HG02840 (cell line): ENCODE data around the gene PITPNM2.

Experiments used
- ATAC-seq: cut with Tn5 transposase; IDR thresholded peaks from one replicate; pipeline ENCODE4 v1.9.1; 2021; ENCODE audit warnings: mild to moderate bottlenecking, moderate library complexity, moderate number of reproducible peaks; ENCODE audit not compliant: unreplicated experiment, low FRiP score

Gene PITPNM2

DNA sequence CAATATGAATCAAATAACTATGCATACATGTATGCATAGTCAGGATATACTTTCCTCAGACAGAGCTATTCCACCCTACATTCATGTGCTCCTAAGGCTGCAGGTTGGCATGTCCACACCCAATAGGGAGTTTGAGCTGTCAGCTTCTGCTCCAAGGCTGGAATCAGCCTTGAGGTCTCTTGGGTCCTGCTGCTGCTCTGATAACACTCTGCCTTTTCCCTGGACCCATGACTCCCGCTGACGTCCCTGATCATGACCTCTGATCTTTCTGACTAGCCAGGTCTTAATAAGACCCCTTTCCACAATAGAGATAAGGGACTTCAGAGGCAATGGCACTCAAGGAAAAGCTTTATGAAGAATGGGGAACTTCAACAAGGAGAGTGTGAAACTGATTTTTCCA lies 5.7 kb downstream of the PITPNM2 start:
- no peak for ATAC-seq

DNA sequence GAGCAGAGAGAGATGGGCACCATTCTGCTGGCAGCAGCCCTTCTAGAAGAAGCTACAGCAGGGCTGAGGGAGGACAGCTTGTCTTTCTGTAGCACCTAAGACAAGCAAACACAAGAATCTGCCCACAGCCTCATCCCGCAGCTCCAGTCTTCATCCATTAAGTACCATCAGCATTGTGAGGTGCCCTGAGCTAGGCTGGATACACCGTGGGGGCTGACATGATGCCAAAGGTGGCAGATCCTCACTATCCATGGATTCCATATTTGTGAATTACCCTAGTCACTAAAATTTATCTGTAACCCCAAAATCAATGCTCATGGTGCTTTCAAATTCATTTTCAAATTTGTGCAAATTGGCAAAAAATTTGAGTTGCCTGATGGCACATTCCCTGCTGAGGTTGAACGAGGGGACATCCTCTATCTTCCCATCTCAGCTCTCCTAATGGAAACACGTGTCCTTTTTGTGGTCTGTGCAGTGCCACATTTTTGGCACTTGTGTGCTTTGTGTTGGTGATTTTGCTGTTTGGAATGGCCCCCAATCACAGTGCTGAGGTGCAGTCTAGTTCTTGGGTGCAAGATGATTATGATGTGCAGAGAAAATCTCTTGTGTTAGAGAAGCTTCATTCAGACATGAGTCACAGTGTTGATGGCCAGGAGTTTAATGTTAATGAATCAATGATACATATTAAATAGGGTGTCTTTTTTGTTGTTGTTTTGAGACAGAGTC lies 7.0 kb downstream of the PITPNM2 start:
- ATAC-seq: no peak

DNA sequence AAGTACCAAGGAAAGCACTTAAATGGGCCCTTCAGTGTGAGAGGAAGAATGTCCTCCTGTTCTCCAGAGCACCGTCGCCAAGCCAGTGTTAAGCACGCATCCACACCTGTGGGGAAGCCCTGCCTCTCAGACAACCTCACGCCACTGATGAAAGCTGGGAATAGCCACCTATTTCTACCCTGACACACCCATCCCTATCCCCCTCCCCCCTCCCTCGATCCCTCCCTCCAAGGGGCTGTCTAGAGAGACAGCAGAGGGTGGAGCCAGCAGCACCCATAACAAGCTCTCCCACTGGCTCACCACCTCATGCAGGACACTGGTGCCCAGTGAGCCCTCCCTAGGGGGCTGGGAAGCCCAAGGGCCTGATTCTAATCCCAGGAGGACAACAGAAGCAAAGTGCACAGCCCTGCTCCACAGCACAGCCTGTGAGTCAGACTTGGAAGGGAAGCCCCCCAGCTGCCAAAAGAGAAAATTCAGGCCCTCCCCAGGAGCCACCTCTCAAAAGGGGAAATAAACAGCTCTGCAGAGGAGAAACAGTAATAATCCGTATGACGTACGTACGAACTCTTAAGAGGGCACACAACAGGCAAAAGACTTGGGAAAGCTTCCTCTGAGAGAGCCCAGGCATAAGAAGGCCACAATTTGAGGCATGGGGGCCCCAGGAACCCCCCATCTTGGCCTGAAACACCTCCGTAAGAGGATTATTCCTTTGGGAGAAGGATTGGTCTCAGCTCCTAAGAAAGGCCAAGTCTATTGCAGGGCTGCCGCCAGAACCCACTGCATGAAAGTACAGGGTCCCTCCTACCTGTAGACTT lies 7.8 kb downstream of the PITPNM2 start:
- ATAC-seq: no peak

DNA sequence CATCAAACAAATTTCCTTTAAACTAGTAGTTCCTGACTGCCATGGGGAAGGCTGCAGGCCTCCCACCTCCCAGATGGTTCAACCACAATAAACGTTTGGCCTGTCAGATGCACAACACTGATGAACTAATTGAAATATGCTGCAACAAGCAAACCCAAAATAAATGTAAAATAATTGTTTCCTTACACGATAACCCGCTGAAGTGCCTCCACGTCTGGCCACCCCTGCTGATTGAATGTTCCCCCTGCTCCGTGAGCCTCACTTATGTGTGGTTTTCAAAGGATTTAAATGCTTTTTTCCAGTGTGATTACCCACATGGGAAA lies 8.4 kb downstream of the PITPNM2 start:
- no peak for ATAC-seq

DNA sequence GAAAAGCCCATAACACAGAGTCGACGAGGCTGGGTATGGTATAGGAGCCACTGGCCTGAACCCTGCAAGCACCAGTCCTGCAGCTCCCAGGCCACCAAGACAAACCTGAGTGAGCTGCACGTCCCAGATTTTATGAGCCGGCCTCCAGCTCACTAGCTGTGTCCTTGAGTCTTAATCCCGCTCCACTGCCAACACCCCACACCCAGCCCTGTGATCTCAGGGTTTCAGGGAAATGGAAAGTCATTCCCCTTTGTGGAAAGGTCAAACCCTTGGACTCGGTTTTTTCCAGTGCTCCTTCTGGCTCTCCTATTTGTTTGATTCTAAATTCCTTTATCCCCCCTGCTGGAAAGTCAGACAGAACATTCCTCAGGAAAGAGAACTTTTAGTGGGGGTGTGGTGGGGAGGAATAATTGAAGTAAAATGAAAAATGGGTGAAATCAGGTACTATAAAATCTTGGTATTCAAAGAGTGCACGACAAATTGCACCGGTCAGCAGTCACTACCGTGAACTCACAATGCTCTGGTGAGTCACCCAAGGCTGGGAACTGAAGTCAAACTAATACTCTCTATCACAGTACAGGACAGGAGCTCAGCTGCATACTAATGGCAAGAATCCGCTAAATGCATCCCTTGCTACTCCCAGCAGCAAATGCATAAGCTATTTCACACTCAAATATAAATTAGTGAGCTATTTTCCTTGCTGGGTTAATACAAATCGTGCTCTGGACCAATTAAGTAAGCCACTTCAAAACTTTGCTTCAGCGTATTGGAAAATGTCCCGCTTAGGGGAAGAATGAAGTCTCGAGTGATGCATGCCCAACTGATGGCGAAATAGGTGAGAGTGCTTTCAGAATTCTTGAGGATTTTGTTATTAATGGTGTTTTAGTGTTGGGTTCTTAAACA lies 9.0 kb downstream of the PITPNM2 start:
- no peak for ATAC-seq

DNA sequence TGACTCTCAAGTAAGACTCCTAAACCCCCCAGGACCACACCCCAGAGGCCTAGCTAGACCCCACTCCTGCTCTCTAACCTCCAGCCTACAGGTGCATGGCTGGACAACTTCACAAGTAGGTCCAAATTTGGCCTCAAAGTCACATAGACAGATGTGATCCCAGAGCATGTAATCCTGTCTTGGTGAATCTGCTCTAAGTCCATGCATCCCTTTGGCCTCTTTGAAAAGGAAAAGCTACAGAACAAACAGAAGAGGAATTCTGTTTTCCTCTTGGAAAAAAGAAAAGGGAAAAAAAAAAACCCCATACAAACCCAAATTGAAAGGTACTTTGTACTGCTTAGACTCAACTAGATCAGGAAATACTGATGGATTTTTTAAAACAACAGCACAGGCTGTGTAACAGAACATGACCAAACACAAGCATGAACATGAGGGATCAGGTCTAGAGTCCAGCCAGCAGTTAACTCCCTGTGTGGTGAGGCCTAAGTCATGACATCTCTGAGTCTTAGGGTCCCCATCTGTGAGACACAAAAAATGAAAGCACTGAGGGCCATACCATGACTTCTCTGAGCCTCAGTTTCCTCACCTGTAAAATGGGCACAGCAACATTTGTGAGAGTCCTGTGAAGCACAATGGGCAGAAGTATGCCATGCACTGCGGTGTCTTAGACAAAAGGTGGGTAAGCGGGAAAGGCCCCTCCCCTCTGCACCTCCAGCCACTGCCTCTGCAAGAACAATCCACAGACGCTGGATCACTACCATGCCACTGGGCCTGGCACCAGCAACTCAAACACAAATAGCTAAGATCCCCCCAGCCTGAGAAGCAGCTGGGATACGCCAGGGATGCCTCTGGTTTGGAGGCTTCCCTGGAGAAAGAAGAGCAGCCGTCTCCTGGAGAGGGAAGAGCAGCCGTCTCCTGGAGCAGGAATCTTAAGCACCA lies 9.9 kb downstream of the PITPNM2 start:
- no peak for ATAC-seq

DNA sequence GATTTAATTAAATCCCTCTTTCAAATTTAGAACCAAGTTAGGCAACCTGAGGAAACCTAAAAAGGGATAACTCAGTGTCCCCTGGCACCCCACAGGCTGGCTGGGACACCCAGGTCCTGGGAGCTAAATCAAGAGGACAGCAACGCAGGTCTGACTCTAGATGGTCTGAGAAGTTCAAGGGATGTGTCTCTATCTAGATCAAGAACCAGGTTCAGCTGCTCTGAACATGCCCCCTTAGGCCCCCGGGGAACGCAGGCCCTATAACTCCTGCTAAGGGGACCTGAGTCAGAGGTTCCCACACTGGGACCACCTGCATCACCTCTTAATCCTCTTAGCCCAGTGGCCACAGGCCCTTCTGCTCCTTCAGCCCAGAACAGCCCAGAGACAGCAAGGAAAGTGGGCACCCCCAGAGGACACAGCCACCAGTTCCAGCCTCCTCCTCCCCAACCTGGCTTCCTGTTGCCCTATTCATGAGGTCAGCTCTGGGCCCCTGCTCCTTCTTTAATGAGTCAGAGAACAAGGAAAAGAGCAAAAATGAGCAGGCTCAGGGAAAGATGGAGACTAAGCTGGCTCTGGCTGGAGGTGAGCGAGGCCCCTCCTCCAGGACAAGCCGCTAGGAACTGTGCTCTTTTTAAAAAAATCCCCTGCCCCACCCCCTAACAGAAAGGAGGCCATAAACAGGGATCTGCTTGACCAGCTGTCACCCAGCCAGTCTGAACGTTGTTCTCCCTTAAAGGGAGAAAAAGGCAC lies 10.8 kb downstream of the PITPNM2 start:
- ATAC-seq: no peak

DNA sequence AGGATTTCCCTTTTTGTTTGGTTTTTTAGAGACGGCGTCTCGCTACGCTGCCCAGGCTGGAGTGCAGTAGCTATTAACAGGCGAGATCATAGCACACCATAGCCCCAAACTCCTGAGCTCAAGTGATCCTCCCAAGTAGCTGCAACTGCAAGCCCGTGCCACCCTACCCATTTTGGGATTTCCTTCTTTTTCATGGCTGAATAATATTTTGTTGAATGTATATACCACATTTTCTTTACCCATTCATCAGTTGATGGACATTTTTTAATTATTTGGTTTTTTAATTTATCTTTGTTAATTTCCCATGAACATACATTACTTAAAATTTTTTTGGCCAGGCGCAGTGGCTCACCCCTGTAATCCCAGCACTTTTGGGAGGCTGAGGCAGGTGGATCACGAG lies 15.2 kb downstream of the PITPNM2 start:
- no peak for ATAC-seq

DNA sequence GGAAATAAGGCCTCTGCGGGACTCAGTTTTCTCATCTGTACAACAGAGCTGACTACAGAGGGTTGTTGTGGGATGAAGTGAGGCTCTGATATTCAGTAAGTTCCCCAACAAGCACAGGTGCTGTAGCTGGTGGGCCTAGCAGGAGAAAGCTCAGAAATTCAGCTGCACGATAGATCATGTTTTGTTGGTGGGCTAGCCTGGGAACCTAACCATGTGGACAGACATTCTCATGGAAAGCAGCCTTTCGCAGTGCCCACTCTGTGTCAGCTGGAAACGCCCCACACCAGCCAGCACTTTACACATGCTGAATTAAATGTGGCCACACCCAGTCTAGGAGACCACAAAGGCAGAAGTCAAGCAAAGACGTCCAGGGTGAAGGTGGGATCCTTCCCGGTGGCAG lies 16.1 kb downstream of the PITPNM2 start:
- ATAC-seq: no peak

DNA sequence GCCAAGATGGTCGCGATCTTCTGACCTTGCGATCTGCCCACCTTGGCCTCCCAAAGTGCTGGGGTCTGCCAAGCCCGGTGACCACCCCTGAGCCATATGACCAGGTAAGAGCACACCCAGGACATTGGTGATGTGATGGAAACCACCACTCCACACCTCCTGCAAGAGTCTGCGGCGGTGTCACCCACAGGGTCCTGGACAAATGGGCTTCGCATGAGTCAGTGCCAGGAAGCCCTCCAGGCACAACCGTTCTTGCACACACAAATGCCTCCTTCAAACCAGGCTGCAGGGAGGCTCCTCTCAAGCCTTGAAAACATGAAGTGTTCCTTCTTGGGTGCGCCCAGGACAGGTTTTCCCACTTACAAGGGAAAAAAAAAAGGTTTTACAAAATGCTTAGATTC lies 16.6 kb downstream of the PITPNM2 start:
- no peak for ATAC-seq

DNA sequence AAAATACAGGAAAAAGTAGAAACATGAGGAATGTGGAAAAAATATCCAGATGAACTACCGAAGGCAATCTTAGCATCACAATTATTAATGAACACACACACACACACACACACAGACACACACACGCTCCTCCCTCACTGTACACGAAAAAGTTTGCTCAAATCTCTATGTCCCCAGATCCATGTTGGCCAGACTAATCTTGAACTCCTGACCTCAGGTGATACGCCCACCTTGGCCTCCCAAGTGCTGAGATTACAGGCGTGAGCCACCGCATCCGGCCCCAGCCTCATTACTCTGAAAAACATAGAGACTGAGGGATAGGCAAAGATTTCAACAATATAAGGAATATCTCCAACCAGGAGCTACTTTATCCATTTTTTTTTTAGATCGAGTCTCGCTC lies 17.2 kb downstream of the PITPNM2 start:
- no peak for ATAC-seq

DNA sequence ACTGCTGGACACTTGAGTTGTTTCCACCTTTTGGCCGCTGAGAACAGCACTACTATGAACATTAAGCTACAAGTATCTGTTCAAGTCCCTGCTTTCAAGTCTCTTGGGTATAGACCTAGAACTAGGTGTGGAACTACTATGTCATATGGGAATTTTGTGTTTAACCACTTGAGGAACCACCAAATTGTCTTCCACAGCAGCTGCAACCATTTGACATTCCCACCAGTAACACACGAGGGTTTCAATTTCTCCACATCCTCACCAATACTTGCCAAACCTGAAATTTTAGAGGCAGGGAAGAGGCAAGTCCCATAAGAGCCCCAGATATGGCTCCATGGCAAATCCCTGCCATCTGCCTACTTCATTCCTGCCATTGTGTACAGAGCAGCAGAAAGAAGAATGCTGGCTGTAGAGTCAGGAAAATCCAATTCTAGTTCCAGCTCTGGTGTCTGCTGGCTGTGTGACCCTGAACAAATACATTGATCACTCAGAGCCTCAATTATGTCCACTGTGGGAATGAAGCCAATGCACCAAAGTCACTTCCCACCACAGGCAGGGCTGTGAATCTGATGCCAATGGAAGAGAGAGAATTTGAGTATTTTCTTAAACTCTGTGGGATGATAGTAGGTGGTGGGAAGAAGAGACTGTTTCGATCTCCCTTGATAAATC lies 17.8 kb downstream of the PITPNM2 start:
- no peak for ATAC-seq

DNA sequence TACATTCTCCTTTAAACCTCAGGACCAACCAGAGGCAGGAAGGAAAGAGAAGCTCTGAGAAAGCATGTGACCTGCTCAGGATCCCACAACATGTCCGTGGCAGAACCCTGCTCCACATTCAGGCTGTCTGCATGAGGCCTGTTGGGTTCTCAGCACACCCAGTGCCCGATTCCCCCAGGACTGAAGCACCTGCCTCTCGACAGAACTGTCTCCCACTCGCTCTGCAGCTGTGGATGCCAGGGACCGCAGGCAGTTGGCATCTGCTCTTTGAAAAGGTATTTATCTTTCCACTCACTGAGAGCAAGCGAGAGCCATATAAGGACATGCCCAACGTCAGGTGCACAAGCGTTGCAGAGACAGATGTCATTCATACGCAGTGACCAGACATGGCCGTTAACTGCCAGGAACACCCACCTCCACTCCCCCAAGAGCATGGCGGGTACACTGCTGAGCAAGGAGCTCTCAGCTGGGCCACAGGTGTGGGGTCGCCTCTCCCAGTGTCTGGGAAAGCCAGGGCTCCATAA lies 18.9 kb downstream of the PITPNM2 start:
- ATAC-seq: no peak

DNA sequence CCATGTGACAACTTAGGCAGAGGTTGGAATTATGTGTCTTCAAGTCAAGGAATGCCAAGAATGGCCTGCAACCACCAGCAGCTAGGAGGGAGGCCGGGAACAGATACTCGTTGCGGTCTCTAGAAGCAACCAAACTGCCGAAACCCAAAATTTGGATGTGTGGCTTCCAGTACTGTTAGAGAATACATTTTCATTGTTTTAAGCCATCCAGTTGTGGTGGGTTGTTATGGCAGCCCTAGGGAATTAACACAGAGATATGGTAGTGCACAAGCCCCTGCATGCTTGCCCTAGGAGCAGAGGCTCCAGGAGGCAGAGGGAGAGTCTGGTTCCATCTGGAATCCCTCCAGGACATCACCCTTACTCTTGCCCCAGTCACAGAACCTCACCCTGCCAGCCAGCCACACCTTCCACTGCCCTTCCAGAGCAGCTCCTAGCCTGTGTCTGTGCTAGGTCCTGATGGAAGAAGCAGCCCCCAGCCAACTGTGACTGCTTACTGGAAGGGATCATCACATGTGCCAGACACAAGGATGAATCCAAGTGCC lies 19.5 kb downstream of the PITPNM2 start:
- ATAC-seq: no peak

DNA sequence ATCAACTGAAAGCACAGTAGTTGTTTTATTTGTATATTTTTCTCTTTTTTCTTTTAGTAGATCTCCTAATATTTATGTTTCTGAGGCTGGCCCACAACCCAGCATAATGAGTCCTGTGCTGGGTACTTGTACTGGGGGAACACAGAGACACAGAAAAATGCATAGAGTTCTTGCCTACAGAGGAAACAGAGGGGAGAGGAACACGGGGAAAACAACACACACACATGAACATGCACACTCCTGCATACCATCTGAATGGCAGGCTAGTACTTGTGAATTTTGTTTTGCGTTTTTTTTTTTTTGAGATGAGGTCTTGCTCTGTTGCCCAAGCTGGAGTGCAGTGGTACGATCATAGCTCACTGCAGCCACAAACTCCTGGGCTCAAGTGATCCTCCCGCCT lies 21.3 kb downstream of the PITPNM2 start:
- ATAC-seq: no peak

DNA sequence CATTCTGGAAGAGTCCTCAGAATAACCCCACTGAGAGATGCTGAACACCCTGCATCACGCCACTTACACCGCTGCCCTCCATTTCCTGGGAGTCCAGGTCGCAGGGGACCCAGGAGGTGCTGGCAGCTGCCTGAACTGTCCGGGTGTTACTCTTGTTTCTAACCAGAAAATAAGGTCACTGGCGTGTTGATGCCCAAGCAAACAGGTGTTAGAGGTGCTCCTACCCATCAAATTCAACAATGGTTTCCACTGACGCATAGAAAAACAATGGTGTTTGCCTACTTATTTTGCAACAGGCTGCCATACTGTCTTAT lies 23.8 kb downstream of the PITPNM2 start:
- ATAC-seq: no peak

DNA sequence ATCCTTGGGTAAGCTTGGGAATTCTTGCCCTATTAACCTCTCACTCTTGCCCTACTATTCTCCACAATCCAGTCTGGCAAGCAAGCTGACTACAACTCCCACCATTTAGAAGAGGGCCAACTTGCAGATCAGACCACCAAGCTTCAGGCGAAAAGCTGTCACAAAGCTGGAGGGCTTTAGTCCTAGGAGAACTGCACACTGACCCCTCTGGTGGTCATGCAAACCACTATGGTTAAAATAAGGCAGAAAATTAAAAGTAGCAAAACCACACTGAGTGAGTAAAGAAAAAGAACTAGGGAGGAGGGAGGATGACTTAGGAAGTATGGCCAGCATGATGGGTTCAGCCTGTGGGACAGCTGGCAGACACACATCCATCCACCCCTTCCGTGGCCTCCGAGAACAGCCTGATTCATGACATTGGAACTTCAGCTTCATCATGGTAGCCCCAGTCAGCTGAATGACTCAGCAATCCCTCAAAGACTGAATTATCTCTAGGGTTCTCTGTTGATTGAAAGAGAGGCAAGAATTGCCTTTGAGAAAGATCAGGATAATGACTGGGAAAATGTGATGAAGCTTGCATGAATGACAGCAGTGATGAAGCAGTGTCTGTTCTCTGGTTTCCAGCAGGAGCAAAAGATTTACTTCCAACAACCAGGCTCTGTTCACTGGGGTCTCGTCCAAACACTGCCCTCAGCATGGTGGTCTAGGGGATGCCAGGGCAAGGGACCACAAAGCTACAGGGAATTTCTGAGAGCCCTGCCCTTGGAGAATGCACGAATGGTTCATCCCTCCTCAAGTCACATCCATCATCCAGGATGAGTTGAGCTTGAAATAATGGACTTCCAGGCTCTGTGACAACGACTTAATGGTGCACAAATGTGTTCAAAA lies 24.4 kb downstream of the PITPNM2 start:
- ATAC-seq: no peak

DNA sequence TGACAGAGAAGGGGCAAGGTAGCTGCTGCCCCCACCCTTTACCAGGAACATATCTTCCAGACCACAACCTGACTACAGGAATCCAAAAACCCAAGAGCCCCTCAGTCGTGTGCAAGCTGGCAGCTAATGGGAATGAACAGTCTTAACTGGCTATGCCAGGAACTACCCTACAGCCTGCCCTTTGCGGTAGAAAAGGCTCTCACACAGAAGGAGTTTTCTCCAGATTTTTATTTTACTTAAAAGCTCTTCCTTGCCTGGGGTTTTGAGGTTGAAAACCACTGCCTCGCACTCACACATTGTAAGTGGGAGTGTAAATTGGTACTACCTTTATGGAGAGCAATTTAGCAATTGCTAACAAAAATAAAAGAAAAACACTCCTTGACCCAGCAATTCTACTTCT lies 28.3 kb downstream of the PITPNM2 start:
- ATAC-seq: no peak
